A673 (cell line): ENCODE results near the gene AP3S2.

Experiments
- EZH2 ChIP-seq: fragments of 200-600 bp; sonication (generic); IDR thresholded peaks from 2 replicates; pipeline ENCODE4 v1.6.1; 2017; ENCODE audit warnings: borderline replicate concordance, low read depth, mild to moderate bottlenecking, mixed read lengths, antibody characterized with exemption, low read length; ENCODE audit not compliant: poor library complexity, severe bottlenecking
- TF ChIP-seq, protein P1 (sequence below): fragments of 300-800, 200-600 bp; sonication (generic); conservative IDR thresholded peaks from 2 replicates; pipeline ENCODE4 v1.5.1; 2017; ENCODE audit warnings: low read depth, mild to moderate bottlenecking, antibody characterized with exemption, low read length, moderate library complexity, mixed read lengths

DNA sequence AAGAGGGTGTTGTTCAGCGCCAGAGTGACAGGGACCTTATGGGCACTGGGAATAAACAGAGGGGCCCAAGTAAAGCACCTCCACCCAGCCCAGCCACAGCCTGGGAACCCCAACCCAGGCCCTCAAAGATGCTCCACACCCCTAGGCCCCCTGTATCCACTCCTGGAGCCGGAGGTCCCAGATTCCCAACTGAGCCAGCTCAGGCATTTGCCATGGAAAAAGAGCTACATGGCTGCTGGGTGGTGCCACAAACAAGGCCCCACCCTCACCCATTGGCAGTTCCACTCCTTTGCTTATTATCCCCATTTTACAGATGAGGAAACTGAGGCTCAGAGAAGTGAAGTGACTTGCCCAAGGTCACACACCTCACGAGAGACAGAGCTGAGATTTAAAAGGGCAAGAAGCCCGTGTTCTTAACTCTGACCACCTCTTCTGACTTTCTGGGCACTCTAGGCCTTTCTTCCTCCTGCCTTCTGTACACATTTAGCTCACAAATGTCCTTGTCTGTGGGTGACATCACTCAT, 96.1 kb downstream of the AP3S2 start:
- TF ChIP-seq, protein P1, sequence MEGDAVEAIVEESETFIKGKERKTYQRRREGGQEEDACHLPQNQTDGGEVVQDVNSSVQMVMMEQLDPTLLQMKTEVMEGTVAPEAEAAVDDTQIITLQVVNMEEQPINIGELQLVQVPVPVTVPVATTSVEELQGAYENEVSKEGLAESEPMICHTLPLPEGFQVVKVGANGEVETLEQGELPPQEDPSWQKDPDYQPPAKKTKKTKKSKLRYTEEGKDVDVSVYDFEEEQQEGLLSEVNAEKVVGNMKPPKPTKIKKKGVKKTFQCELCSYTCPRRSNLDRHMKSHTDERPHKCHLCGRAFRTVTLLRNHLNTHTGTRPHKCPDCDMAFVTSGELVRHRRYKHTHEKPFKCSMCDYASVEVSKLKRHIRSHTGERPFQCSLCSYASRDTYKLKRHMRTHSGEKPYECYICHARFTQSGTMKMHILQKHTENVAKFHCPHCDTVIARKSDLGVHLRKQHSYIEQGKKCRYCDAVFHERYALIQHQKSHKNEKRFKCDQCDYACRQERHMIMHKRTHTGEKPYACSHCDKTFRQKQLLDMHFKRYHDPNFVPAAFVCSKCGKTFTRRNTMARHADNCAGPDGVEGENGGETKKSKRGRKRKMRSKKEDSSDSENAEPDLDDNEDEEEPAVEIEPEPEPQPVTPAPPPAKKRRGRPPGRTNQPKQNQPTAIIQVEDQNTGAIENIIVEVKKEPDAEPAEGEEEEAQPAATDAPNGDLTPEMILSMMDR: no peak
- TF ChIP-seq EZH2: no peak
